ENCODE data around the gene SRM.

SRM gene

GRCh38 chr1:11031624-11032262, 28.1 kb downstream of the SRM start:
- no peak for TF ChIP-seq Cebpa-rat (IDR thresholded peaks at IDR 0.05)
- no peak overlapping the region for H3K27ac ChIP-seq
- H3K4me1 ChIP-seq = no peaks in the 10 kb centered on the region
- no peak overlapping the region for H3K9ac ChIP-seq
- H3K4me2 ChIP-seq = no peak overlapping the region
- no peak overlapping the region for H3K4me3 ChIP-seq
- H3K36me3 ChIP-seq = peaks cover 16% of the 10 kb centered on the region; the same call in 1 of the 2 replicates
- H4K20me1 ChIP-seq = peaks cover 14% of the 10 kb centered on the region
- no peaks in the 10 kb centered on the region for H3K9me3 ChIP-seq
- H3K27me3 ChIP-seq = no peaks in the 10 kb centered on the region

- H3K27ac ChIP-seq = no peak overlapping the region
- H3K4me3 ChIP-seq = no peak overlapping the region
- H3K9ac ChIP-seq = no peak overlapping the region
- H4K20me1 ChIP-seq = peaks cover 23% of the 10 kb centered on the region
- no peak overlapping the region for H3K4me2 ChIP-seq
- TF ChIP-seq Cebpa-rat (IDR thresholded peaks at IDR 0.05) = no peak
- H3K9me3 ChIP-seq = no peaks in the 10 kb centered on the region
- H3K4me1 ChIP-seq = no peaks in the 10 kb centered on the region
- peaks cover 25% of the 10 kb centered on the region for H3K36me3 ChIP-seq
- H3K27me3 ChIP-seq = no peaks in the 10 kb centered on the region
Observed at GRCh38 chr1:11030865-11031264, 29.0 kb downstream of the SRM start.

GRCh38 chr1:11028018-11028417, 31.8 kb downstream of the SRM start:
- Histone ChIP-seq H3K9me3 (no peaks in the 10 kb centered on the region), H4K20me1 (peaks cover 52% of the 10 kb centered on the region), H3K36me3 (peaks cover 52% of the 10 kb centered on the region), H3K27ac (no peak overlapping the region), H3K27me3 (no peaks in the 10 kb centered on the region), H3K4me2 (no peak overlapping the region), H3K4me1 (no peaks in the 10 kb centered on the region), H3K9ac (no peak overlapping the region), H3K4me3 (no peak overlapping the region)
- no peak for TF ChIP-seq Cebpa-rat (IDR thresholded peaks at IDR 0.05)

GRCh38 chr1:11027316-11027715, 32.5 kb downstream of the SRM start:
- no peak overlapping the region for H3K4me2 ChIP-seq
- H3K27me3 ChIP-seq = no peaks in the 10 kb centered on the region
- no peaks in the 10 kb centered on the region for H3K4me1 ChIP-seq
- no peak overlapping the region for H3K27ac ChIP-seq
- no peak for TF ChIP-seq Cebpa-rat (IDR thresholded peaks at IDR 0.05)
- H3K4me3 ChIP-seq = no peak overlapping the region
- peaks cover 58% of the 10 kb centered on the region for H3K36me3 ChIP-seq
- peaks cover 59% of the 10 kb centered on the region for H4K20me1 ChIP-seq
- no peaks in the 10 kb centered on the region for H3K9me3 ChIP-seq
- no peak overlapping the region for H3K9ac ChIP-seq

- Histone ChIP-seq H3K27me3 (no peaks in the 10 kb centered on the region), H3K4me1 (no peaks in the 10 kb centered on the region), H3K36me3 (peaks cover 62% of the 10 kb centered on the region), H3K9ac (no peak overlapping the region), H3K4me2 (no peak overlapping the region), H3K27ac (no peak overlapping the region), H4K20me1 (peaks cover 63% of the 10 kb centered on the region), H3K9me3 (no peaks in the 10 kb centered on the region), H3K4me3 (no peak overlapping the region)
- TF ChIP-seq Cebpa-rat (IDR thresholded peaks at IDR 0.05) = no peak
Observed at GRCh38 chr1:11026903-11027302, 32.9 kb downstream of the SRM start.

- no peak overlapping the region for H3K27ac ChIP-seq
- H3K4me3 ChIP-seq = no peak overlapping the region
- no peaks in the 10 kb centered on the region for H3K27me3 ChIP-seq
- no peak overlapping the region for H3K9ac ChIP-seq
- H3K4me2 ChIP-seq = no peak overlapping the region
- H3K9me3 ChIP-seq = no peaks in the 10 kb centered on the region
- no peak for TF ChIP-seq Cebpa-rat (IDR thresholded peaks at IDR 0.05)
- no peaks in the 10 kb centered on the region for H3K4me1 ChIP-seq
- H4K20me1 ChIP-seq = peaks cover 71% of the 10 kb centered on the region
- H3K36me3 ChIP-seq = peaks cover 71% of the 10 kb centered on the region
Observed at GRCh38 chr1:11026052-11026451, 33.8 kb downstream of the SRM start.

GRCh38 chr1:11025618-11026017, 34.2 kb downstream of the SRM start:
- Histone ChIP-seq H3K36me3 (peaks cover 75% of the 10 kb centered on the region), H3K27me3 (no peaks in the 10 kb centered on the region), H3K9me3 (no peaks in the 10 kb centered on the region), H3K4me2 (no peak overlapping the region), H3K4me1 (no peaks in the 10 kb centered on the region), H4K20me1 (peaks cover 76% of the 10 kb centered on the region), H3K4me3 (no peak overlapping the region), H3K27ac (no peak overlapping the region), H3K9ac (no peak overlapping the region)
- no peak for TF ChIP-seq Cebpa-rat (IDR thresholded peaks at IDR 0.05)

- Histone ChIP-seq H4K20me1 (peaks cover 84% of the 10 kb centered on the region), H3K9me3 (no peaks in the 10 kb centered on the region), H3K4me1 (no peaks in the 10 kb centered on the region), H3K9ac (no peak overlapping the region), H3K4me3 (no peak overlapping the region), H3K4me2 (no peak overlapping the region), H3K27me3 (no peaks in the 10 kb centered on the region), H3K36me3 (peaks cover 79% of the 10 kb centered on the region), H3K27ac (no peak overlapping the region)
- TF ChIP-seq Cebpa-rat (IDR thresholded peaks at IDR 0.05) = no peak
Observed at GRCh38 chr1:11024874-11025203, 35.0 kb downstream of the SRM start.

- Histone ChIP-seq H4K20me1 (peaks cover 89% of the 10 kb centered on the region), H3K9ac (no peak overlapping the region), H3K27me3 (no peaks in the 10 kb centered on the region), H3K9me3 (no peaks in the 10 kb centered on the region), H3K4me3 (no peak overlapping the region), H3K27ac (no peak overlapping the region), H3K36me3 (peaks cover 81% of the 10 kb centered on the region), H3K4me1 (no peaks in the 10 kb centered on the region), H3K4me2 (no peak overlapping the region)
- TF ChIP-seq Cebpa-rat (IDR thresholded peaks at IDR 0.05) = no peak
Observed at GRCh38 chr1:11024154-11024873, 35.5 kb downstream of the SRM start.

GRCh38 chr1:11023201-11023600, 36.6 kb downstream of the SRM start:
- TF ChIP-seq Cebpa-rat (IDR thresholded peaks at IDR 0.05) = no peak
- Histone ChIP-seq H4K20me1 (peaks cover 99% of the 10 kb centered on the region), H3K4me1 (no peaks in the 10 kb centered on the region), H3K9me3 (no peaks in the 10 kb centered on the region), H3K27ac (no peak overlapping the region), H3K27me3 (no peaks in the 10 kb centered on the region), H3K4me3 (no peak overlapping the region), H3K36me3 (peaks cover 92% of the 10 kb centered on the region), H3K9ac (no peak overlapping the region), H3K4me2 (no peak overlapping the region)
